ENCODE measurements around the gene PRDM5. TPM values are rescaled to one million over a fixed set of nuclear protein-coding genes. Genes with fewer than 3 reads are reported as not detected.

The PRDM5 gene
- total RNA-seq, 1 experiment from 2014 or later: 5.1 TPM

- DNase-seq (ENCODE audit: low read depth, low spot score) (no peak), ATAC-seq (no peak)
- Histone ChIP-seq H2AFZ (ENCODE audit: low read depth, low read length, poor library complexity, severe bottlenecking) (no peak overlapping the region), H3K27me3 (ENCODE audit: insufficient read depth, low read length) (no peaks in the 10 kb centered on the region), H3K36me3 (ENCODE audit: control insufficient read depth in 1 of 2, insufficient read depth in 2 of 2, low read length in 2 of 2) (no peaks in the 10 kb centered on the region), H4K20me1 (ENCODE audit: insufficient read depth) (no peaks in the 10 kb centered on the region), H3K4me1 (ENCODE audit: control insufficient read depth in 1 of 2, insufficient read depth in 2 of 2, low read length in 2 of 2) (no peaks in the 10 kb centered on the region), H3K27ac (ENCODE audit: low read depth, low read length) (no peak overlapping the region), H3K9me2 (ENCODE audit: insufficient read depth) (no peaks in the 10 kb centered on the region), H3K4me2 (ENCODE audit: low read length) (no peak overlapping the region), H3K79me2 (ENCODE audit: insufficient read depth, low read length) (no peaks in the 10 kb centered on the region), H3K9ac (ENCODE audit: low read length) (no peak overlapping the region), H3K4me3 (replicated peaks in 1 of 2; ENCODE audit: low read depth in 1 of 2, low read length in 2 of 2) (no peak overlapping the region), H3K9me3 (ENCODE audit: control insufficient read depth in 1 of 2, insufficient read depth in 1 of 2, low read depth in 1 of 2, low read length in 2 of 2) (no peaks in the 10 kb centered on the region)
- TF ChIP-seq POLR2AphosphoS5 (IDR thresholded peaks at IDR 0.05; ENCODE audit: low read depth, low read length) (no peak), CTCF (IDR thresholded peaks at IDR 0.05 in 2 of 3, conservative IDR thresholded peaks at IDR 0.05 in 1 of 3; ENCODE audit: borderline replicate concordance in 1 of 3, insufficient read depth in 1 of 3, low read depth in 2 of 3, low read length in 2 of 3) (no peak), CBX3 (IDR thresholded peaks at IDR 0.05; ENCODE audit: low read depth) (no peak), CEBPB (IDR thresholded peaks at IDR 0.05; ENCODE audit: low read depth) (no peak), EZH2 (IDR thresholded peaks at IDR 0.05) (no peak), ZNF274 (IDR thresholded peaks at IDR 0.05; ENCODE audit: low read depth, low read length) (no peak), ATF3 (IDR thresholded peaks at IDR 0.05) (no peak), EGR1 (IDR thresholded peaks at IDR 0.05; ENCODE audit: low read depth) (no peak), FOSL1 (IDR thresholded peaks at IDR 0.05; ENCODE audit: low read depth) (no peak), SRF (IDR thresholded peaks at IDR 0.05; ENCODE audit: low read depth) (no peak), RAD21 (IDR thresholded peaks at IDR 0.05; ENCODE audit: low read depth) (no peak), ZBTB33 (IDR thresholded peaks at IDR 0.05; ENCODE audit: extremely low read depth, insufficient replicate concordance, low read length) (no peak), REST (IDR thresholded peaks at IDR 0.05; ENCODE audit: low read depth) (no peak), SIN3A (IDR thresholded peaks at IDR 0.05; ENCODE audit: low read depth) (no peak), JUND (IDR thresholded peaks at IDR 0.05) (no peak), EZH2phosphoT487 (IDR thresholded peaks at IDR 0.05; ENCODE audit: borderline replicate concordance) (no peak), TCF7L2 (IDR thresholded peaks at IDR 0.05; ENCODE audit: borderline replicate concordance, extremely low read depth, insufficient read depth, insufficient read length) (no peak), ELF1 (IDR thresholded peaks at IDR 0.05; ENCODE audit: borderline replicate concordance, low read depth) (no peak)
- ChIA-PET CTCF (no interaction called here), RAD21 (ENCODE audit: low non-redundant PET in 1 of 2, low total read pairs in 2 of 2, uncharacterized antibody in 2 of 2, unreplicated experiment in 2 of 2) (no interaction called here), POLR2A (no interaction called here)
- no TSS peak for BruUV-seq (replicated peaks)
- intact Hi-C loops (cut with micrococcal nuclease): no loop called here
These were observed 186.2 kb downstream of the PRDM5 start for GRCh38 chr4:120736312-120736711.
